ENCODE results near the gene VWA8. TPM values are rescaled to one million over a fixed set of nuclear protein-coding genes. Genes with fewer than 3 reads are reported as not detected.

VWA8 gene
- polyA plus RNA-seq, 3 donors = 2.0 to 4.4 (median 3.4) TPM

- no peak overlapping the region for H3K4me3 Mint-ChIP-seq
- no peak overlapping the region for H3K27ac Mint-ChIP-seq
- Histone ChIP-seq H3K9ac (ENCODE audit: insufficient read depth, low read length, poor library complexity, severe bottlenecking) (no peak overlapping the region), H4K20me1 (ENCODE audit: insufficient read depth, low read length) (no peaks in the 10 kb centered on the region), H3K79me2 (ENCODE audit: insufficient read depth, low read length) (no peaks in the 10 kb centered on the region), H3K27ac (ENCODE audit: low read depth in 1 of 2, low read length in 2 of 2) (no peak overlapping the region), H3K4me2 (replicated peaks; ENCODE audit: extremely low read depth, low read length, poor library complexity, severe bottlenecking) (no peak overlapping the region), H3K9me3 (replicated peaks in 1 of 2; ENCODE audit: control insufficient read depth in 1 of 2, insufficient read depth in 1 of 2, low read length in 2 of 2) (no peaks in the 10 kb centered on the region), H2AFZ (ENCODE audit: insufficient read depth, low read depth, low read length, poor library complexity, severe bottlenecking) (no peak overlapping the region), H3K27me3 (ENCODE audit: control insufficient read depth in 2 of 2, insufficient read depth in 2 of 2, low read length in 2 of 2) (no peaks in the 10 kb centered on the region), H3K4me3 (replicated peaks in 1 of 3; ENCODE audit: low read depth in 2 of 3, low read length in 3 of 3) (no peak overlapping the region), H3K4me1 (ENCODE audit: control insufficient read depth in 1 of 2, insufficient read depth in 2 of 2, low read length in 2 of 2) (no peaks in the 10 kb centered on the region), H3K36me3 (replicated peaks in 1 of 2; ENCODE audit: control insufficient read depth in 1 of 2, insufficient read depth in 2 of 2, low read length in 2 of 2) (no peaks in the 10 kb centered on the region)
- TF ChIP-seq CTCF (IDR thresholded peaks at IDR 0.05) = no peak
- H3K27me3 Mint-ChIP-seq (ENCODE audit: low read depth in 3 of 3) = peaks cover 1 to 5% (median 4%) of the 10 kb centered on the region in 3 donors
- peaks cover 3% of the 10 kb centered on the region for H3K4me1 Mint-ChIP-seq
- WGBS (ENCODE audit: insufficient coverage) = no CpG with 5 or more reads among the region's 1 CpG
- DNase-seq = no peak
- no peaks in the 10 kb centered on the region for H3K36me3 Mint-ChIP-seq
- no peaks in the 10 kb centered on the region for H3K9me3 Mint-ChIP-seq
- intact Hi-C loops (cut with micrococcal nuclease) = no loop called here
These were observed 36.5 kb upstream of the VWA8 start for GRCh38 chr13:41997396-41997795.

GRCh38 chr13:41995946-41996345 is 35.0 kb upstream of the VWA8 start:
- WGBS (ENCODE audit: insufficient coverage) = no CpG with 5 or more reads among the region's 5 CpGs
- Histone ChIP-seq H2AFZ (ENCODE audit: insufficient read depth, low read depth, low read length, poor library complexity, severe bottlenecking) (no peak overlapping the region), H3K4me3 (replicated peaks in 1 of 3; ENCODE audit: low read depth in 2 of 3, low read length in 3 of 3) (no peak overlapping the region), H3K36me3 (replicated peaks in 1 of 2; ENCODE audit: control insufficient read depth in 1 of 2, insufficient read depth in 2 of 2, low read length in 2 of 2) (no peaks in the 10 kb centered on the region), H3K27ac (ENCODE audit: low read depth in 1 of 2, low read length in 2 of 2) (no peak overlapping the region), H3K9ac (ENCODE audit: insufficient read depth, low read length, poor library complexity, severe bottlenecking) (no peak overlapping the region), H4K20me1 (ENCODE audit: insufficient read depth, low read length) (no peaks in the 10 kb centered on the region), H3K27me3 (ENCODE audit: control insufficient read depth in 2 of 2, insufficient read depth in 2 of 2, low read length in 2 of 2) (no peaks in the 10 kb centered on the region), H3K79me2 (ENCODE audit: insufficient read depth, low read length) (no peaks in the 10 kb centered on the region), H3K9me3 (replicated peaks in 1 of 2; ENCODE audit: control insufficient read depth in 1 of 2, insufficient read depth in 1 of 2, low read length in 2 of 2) (no peaks in the 10 kb centered on the region), H3K4me1 (ENCODE audit: control insufficient read depth in 1 of 2, insufficient read depth in 2 of 2, low read length in 2 of 2) (no peaks in the 10 kb centered on the region), H3K4me2 (replicated peaks; ENCODE audit: extremely low read depth, low read length, poor library complexity, severe bottlenecking) (no peak overlapping the region)
- no peak for DNase-seq
- Mint-ChIP-seq H3K36me3 (no peaks in the 10 kb centered on the region), H3K4me3 (no peak overlapping the region), H3K27me3 (ENCODE audit: low read depth in 3 of 3) (peaks cover 0 to 6% (median 1%) of the 10 kb centered on the region in 3 donors), H3K27ac (no peak overlapping the region), H3K4me1 (peaks cover 3% of the 10 kb centered on the region), H3K9me3 (no peaks in the 10 kb centered on the region)
- TF ChIP-seq CTCF (IDR thresholded peaks at IDR 0.05) = no peak
- intact Hi-C loops (cut with micrococcal nuclease) = no loop called here
